Left lobe of liver (tissue), 2 donors: Measurements from ENCODE around the gene ENDOV. TPM values are rescaled to one million over a fixed set of nuclear protein-coding genes. Genes with fewer than 3 reads are reported as not detected.
"Not testable (repeated sequence)": the region's sequence is repeated elsewhere in the genome, so short reads cannot be mapped to it uniquely, and the experiment has no call there.

ENCODE experiments used
- ATAC-seq: fragments of 200-7000 bp; cut with Tn5 transposase; one replicate; pipeline ENCODE4 v1.9.1; 2020; ENCODE audit warnings: mild to moderate bottlenecking, moderate library complexity
- DNase-seq: peaks from one replicate; pipeline ENCODE4 v3.0.0-alpha.2; 2020; ENCODE audit warnings: low spot score
- total RNA-seq: library from RNA; stranded (reverse); gene quantifications from one replicate; pipeline ENCODE4 v1.2.1, GENCODE V29; 2021
- donor health status: DM: no; HTN: no; CAD: no; lungs with moderate emphysema.
- donor health status: DM: no; HTN: yes; CAD: no.

Gene ENDOV
- total RNA-seq, 1 donor from 2014 or later: 15.6 TPM

DNA sequence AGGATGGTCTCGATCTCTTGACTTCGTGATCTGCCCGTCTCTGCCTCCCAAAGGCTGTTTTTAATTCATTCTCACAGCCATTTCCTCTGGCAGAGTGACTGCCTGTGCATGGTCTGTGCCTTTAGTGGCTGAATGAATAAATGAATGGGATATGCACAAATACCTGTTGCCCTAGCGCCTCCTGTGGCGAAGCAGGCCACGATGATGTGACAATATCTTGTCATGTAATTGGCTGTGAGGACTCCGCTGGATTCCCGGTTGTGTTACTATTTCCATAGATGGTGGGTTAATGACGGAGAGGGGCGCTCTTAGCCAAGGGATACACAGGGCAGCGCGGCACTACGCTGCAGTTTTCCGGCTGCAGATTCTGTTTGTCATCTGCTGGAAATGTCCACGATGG, 26.8 kb upstream of the ENDOV start:
- no peak for ATAC-seq
- DNase-seq: no peak

DNA sequence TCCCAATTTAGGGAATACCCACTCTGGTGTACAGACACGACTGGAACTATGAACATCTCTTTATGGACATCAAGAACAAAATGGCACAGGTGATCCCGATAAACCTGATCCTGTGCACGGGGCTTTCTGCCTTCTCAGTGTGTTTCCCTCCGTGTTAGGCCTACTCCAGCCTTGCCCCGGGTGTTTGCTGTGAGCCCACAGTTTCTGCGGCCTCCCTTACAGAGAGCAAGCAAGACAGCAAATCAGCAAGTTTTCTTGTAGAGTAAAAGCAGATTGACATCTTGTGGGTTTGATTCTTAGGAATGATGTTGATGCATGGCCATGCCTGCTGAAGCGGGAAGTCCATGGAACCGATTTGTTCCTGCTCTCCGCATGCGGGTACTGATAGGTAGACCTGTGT, 26.4 kb upstream of the ENDOV start:
- no peak for DNase-seq
- no peak for ATAC-seq

DNA sequence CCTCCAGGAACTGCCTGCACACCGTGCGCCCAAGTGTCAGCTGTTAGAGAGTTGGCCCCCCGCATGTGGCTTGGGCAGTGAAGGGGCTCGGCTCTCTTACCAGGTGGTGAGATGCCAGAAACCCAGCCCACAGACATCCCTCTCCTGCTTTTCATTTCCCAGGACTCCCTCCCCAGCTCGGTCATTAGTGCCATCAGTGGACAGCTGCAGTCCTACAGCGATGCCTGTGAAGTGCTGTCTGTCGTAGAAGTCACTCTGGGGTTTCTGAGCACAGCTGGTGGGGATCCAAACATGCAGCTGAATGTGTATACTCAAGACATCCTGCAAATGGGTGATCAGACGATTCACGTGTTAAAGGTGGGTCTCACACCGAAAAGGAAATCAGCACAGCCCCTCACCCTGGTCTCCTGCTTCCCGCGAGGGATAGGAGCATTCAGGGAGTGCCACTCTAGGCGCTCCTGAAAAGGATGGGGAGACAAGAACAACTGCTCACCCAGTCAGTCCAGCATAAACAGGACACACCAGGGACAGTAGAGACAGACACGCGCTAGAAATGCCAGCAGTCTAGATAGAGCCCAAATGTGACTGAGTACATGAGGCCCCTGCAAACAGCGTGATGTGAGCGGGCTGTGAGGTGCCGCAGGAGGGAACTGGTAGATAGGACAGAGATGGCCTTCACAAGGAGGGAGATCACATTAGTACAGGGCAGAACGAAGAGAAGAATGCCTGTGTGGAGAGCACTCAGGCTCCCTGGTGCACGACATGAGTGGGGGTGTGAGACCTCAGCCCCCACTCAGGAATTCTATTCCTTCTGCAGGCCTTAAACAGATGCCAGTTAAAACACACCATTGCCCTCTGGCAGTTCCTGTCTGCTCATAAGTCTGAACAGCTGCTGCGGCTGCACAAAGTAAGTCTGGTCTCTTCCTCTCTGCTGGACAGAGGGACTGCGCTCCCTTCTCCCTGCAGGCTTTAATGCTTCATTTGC, 25.7 kb upstream of the ENDOV start:
- ATAC-seq (no peak), DNase-seq (no peak)

DNA sequence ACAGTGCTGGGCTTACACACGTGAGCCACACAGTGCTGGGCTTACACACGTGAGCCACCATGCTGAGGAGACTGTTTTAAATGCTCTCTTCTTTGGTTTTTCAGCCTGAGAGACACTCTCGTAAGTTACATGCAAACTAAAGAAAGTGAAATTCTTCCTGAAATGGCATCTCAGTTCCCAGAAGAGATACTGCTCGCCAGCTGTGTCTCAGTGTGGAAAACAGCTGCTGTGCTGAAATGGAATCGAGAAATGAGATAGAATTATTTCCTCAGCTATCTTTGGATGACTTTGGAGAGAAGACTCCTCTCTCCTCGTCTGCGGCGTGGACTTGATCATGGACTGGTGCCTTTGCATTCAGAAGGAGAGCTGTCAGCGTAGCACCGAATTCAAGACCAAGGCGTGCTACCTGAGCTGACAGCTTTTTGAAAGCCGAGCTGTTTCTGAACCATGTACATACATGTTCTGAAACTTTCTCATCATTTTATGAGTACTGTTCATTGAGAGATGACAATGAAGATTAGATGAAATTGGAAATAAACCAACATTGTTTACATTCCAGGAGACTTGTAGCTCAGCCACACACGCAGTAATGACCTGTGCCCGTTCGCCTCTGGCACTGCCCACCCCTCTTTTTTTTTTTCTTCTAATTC, 21.6 kb upstream of the ENDOV start:
- DNase-seq (no peak), ATAC-seq (no peak)

DNA sequence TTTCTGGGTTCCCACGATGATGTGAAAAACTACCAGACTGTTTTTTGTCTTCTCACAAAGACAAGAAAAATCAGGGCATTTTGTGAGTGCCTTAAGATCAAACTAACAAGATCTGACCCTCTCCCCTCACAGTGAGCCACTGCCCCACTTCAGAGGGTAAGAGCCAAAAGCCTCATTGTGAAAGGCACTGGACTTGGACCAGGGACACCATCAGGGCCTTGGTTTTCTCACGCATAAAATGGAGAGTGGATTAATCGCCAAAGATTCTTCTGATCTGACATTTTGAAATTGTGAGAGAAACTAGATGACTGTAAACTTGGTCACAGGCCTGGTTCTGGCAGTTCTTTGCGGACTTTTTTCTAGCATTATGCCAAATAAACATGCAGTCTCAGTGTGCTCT, 21.0 kb upstream of the ENDOV start:
- DNase-seq (no peak), ATAC-seq (no peak)

DNA sequence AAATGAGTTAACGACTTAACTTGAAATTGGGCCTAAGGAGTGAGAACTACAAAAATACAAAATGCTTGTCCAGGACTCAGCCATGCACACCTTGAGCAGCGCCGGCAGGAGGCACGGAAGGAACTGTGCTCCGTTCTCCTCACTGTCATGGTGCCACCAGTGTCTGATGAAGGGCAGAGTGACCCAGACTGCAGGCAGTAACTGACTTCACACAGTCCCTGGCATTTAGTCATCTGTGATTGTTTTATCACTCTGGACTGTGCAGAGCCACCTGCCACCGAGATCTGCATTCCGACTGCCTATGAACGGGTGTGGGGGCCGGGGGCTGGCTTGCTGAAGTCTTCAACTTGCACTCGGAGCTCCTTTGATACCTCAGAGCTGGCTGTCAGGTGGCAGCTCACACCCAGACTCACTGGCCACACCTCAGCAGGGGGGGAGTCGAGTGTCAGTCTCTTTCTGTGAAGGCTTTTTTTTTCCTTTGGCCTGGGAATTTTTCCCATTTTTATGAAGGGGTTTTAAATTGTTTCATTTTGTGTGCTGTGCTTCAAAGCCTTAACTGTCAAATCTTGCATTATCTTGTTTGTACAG, 20.2 kb upstream of the ENDOV start:
- ATAC-seq (no peak), DNase-seq (no peak)

DNA sequence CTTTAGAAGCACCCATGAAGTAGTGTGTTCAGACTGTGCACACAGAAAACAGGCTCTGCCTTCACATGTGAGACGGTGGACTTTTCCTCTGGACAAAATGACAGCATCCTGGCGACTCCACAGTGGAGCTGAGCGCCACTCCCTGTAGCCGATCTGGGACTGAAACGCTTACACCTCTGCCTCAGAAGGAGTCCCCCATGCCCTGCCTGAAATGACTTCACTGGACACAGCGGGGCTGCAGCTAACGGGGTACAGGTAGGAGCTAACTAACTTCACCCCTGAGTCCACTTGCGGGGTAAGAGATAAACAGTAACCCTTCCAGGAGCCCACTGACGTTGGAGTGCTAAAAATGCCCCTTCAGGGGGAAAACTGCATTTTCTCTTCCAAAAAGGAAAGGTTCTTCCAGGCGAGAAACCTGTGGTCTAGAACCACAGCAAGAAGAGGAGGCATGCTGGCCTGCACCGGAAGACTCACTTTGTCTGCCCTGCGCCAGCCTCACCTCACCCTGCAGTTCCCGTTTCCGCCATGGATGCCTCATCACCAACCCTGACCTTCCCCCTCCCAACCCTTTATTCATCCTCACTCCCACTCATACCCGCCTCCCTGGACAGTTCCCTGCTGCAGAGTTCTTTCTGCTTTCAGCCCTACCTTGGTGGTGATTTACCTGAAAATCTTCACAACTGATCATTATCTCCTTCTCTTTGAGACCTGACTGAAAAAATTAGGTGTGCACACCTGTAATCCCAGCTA, 19.4 kb upstream of the ENDOV start:
- DNase-seq: no peak

DNA sequence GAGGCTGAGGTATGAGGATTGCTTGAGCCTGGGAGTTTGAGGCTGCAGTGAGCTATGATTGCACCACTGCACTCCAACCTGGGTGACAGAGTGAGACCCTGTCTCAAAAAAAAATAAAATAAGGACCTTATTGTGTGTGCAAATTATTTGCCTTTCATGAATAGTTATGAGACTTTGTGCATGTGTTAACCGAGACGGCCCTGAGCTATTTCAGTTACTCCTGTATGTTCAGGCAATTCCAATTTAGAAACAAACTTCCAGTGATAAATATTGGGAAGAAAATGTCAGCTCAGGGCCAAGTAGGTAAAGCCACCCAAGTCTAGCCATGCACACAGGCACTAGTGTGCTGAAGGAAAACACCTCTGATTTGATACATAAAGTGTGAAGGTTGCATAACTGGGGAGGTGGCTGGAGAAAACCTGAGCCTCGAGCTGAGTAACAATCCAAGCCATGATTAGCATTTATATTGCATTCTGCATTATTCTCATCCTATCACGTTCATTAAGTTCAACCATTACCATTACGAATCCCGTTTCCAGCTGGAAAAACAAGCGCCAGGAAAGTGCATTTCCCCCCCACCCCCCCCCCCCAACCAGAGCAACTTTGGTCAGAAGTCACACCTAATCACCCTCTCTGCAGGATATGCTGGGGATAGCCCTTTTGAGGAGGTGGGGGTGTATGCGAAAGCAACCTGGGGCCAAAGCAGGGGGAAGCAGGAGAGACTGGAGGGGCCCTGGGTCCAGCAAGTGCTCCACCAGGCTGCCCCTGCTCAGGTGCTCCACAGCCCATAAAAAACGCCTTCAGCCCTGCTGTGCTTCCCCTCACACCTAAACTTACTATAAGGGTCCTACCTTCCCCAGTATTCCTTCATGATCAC, 18.6 kb upstream of the ENDOV start:
- DNase-seq: no peak
- no peak for ATAC-seq

More for the DNA sequence above, 19.4 kb upstream of the ENDOV start:
- ATAC-seq: no peak

DNA sequence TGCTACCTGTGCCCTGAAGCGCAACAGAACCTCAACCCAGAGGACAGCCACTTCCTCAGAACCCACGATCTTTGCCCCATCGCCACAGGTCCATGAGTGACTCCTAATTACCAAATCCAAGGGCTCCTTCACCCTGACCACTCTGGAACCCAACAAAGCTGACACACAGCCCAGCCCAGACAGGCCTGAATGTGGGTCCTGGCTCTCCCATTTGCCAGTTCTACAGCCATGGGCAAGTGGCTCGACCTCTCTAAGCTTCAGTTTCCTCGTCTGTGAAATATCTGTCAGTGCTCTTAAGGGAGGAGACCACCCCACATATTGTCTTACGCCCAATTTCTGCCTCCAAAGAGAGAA, 18.0 kb upstream of the ENDOV start:
- ATAC-seq: no peak
- no peak for DNase-seq

DNA sequence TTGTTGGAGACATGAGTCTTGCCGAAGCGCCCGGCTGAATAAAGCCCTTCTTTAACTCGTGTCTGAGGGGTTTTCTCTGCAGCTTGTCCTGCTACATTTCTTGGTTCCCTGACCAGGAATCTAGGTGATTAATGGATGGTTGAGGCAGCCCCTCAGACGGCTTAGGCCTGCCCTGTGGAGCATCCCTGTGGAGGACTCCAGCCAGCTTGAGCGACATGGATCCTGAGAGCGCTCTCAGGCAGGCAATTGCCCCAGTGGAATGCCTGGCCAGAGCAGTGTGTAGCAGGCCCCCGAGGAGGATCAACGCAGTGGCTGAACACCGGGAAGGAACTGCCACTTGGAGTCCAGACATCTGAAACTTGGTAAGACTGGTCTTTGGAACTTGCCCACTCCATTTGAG, 17.3 kb upstream of the ENDOV start:
- DNase-seq: no peak

DNA sequence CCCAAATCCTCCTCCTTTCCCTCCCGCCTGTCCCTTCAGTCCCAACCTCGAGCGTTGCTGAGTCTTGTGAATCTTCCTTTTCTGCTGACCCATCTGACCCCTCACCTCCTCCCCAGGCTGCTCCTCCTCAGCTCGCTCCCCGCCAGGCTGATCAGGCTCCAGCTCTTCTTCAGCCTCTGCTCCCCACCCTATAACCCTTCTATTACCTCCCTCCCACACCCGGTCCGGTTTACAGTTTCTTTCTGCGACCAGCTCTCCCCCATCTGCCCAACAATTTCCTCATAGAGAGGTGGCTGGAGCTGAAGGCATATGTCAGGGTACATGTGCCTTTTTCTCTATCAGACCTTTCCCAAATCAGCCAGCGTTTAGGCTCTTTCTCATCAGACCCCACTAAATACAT, 13.9 kb upstream of the ENDOV start:
- DNase-seq, ATAC-seq: not testable (repeated sequence)

More for the DNA sequence above, 17.3 kb upstream of the ENDOV start:
- no peak for ATAC-seq

DNA sequence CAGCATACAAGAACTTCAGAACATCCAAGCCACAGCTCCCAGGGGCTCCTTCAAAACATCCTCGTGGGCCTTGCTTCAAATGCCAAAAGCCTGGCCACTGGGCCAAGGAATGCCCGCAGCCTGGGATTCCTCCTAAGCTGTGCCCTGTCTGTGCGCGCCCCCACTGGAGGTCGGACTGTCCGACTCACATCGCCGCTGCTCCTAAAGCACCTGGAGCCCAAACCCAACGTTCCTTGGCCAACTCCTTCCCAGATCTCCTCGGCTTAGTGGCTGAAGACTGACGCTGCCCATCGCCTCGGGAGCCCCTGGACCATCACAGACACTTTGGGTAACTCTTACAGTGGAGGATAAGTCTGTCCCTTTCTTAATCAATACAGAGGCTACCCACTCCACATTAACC, 12.9 kb upstream of the ENDOV start:
- not testable (repeated sequence) for DNase-seq, ATAC-seq

DNA sequence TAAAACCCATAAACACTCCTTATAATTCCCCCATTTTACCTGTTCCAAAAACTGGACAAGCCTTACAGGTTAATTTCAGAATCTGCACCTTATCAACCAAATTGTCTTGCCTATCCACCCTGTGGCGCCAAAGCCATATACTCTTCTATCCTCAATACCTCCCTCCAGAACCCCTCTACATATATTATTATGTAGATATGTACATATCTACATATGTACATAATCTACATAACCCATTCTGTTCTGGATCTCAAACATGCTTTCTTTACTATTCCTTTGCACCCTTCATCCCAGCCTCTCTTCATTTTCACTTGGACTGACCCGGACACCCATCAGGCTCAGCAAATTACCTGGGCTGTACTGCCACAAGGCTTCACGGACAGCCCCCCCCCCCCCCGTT, 12.0 kb upstream of the ENDOV start:
- DNase-seq: no peak
- no peak for ATAC-seq

DNA sequence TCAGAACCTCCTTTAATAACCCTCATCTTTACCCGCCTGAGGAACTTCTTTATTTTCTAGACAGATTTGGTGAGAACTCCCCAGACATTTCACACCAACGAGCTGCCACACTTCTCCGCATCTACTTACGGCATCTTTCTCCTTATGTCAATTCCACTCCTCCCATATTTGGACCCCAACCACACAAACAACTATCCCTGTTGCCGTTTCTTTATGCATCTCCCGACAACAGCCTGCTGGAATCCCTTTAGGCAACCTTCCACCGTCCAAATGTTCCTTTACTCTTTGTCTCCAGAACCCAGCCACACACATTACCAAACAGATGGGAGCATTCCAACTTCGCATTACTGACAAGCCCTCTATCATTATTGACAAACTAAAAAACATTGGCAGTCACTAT, 8.8 kb upstream of the ENDOV start:
- DNase-seq (no peak), ATAC-seq (no peak)

DNA sequence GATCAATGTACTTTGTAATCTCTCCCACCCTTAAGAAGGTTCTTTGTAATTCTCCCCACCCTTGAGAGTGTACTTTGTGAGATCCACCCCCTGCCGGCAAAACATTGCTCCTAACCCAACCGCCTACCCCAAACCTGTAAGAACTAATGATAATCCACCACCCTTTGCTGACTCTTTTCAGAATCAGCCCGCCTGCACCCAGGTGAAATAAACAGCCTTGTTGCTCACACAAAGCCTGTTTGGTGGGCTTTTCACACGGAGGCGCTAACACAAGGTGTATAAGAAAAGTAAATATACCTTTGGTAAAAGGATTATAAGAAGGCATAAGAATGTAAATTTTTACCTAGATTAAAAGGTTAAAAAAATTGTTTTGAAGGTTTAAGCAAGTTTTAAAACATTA, 7.0 kb upstream of the ENDOV start:
- not testable (repeated sequence) for ATAC-seq, DNase-seq

DNA sequence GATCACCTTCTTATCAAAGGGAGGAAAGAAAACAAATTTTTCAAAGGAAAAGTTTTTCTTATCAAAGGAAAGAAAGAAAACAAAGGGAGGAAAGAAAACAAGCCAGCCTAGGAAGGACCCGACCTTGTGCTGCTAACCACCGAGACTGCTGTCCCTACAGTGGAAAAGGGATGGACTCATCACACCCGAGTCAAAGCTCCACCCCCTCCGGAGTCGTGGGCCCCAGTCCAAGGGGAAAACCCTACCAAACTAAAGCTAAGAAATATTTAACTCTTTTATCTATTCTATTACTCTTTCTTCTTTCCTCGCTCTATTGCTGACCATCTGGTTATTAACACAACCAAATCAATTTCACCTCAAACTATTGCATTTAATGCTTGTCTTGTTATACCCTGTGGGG, 6.1 kb upstream of the ENDOV start:
- no peak for ATAC-seq
- DNase-seq: no peak

DNA sequence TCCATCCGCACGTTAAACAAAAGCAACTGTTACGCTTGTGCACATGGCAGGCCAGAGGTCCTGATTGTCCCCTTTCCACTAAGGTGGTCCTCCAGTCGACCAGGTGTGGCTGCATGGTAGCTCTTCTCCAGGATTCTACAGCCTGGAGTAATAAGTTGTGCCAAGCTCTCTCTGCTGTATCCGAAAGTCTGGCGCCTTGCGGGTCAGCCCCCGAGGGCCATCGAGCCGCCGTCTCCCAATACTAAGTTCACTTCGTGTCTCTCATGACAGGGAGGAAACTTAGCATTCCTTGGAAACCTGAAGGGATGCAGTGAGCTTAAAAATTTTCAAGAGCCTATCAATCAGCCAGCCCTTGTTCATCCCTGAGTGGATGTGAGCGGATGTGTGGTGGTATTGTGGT, 5.3 kb upstream of the ENDOV start:
- DNase-seq (no peak), ATAC-seq (no peak)

DNA sequence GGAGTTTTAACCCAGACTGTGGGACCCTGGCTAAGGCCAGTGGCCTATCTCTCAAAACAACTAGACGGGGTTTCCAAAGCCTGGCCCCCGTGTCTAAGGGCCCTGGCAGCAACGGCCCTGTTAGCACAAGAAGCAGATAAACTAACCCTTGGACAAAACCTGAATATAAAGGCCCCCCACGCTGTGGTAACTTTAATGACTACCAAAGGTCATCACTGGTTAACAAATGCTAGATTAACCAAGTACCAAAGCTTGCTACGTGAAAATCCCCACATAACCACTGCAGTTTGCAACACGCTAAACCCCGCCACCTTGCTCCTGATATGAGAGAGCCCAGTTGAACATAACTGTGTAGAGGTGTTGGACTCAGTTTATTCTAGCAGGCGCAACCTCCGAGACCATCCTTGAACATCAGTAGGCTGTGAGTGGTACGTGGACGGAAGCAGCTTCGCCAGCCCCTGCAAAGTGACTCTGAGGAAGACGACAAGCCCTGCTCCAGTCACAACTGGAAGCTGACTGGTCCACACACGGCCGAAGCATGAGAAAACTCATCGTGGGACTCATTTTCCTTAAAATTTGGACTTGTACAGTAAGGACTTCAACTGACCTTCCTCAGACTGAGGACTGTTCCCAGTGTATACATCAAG, 4.4 kb upstream of the ENDOV start:
- not testable (repeated sequence) for DNase-seq, ATAC-seq

DNA sequence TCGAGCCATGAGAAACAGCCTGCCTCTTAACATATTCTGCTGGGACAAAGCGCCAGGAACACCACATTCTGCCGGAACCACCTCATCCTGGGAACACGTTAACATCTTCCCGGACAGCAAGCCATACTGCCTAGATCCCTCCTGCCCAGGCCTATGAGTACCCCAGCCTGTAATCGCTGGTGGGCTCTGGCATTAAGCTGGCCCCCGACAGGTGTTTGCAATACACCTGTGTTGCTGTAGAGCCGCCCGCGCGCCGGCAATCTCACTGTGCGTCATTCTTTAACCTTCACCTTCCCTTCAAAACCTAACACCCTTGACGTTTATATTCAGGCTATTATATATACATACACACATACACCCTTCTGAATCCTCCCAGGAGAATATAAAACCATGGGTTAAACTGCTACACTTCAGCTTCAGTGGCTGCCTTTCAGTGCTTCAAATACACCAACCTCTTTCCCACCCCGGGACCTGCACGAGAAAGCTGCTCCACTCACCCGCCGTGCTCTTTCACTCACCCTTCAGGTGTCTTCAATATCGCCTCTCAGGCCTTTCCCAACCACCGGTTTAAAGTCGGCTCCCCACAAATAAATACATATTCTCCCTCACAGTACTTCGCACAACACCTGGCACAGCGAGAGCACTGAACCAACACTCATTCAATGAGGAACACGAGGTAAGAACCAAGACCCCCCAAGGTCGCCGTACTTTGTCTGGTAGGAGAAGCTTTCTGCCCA, 1.0 kb upstream of the ENDOV start:
- DNase-seq (no peak), ATAC-seq (no peak)
